ENCODE measurements around the gene LCOR. TPM values are rescaled to one million over a fixed set of nuclear protein-coding genes. Genes with fewer than 3 reads are reported as not detected.

Gene LCOR
- total RNA-seq, 4 donors from 2014 or later, result 13.0 to 36.8 (median 17.1) TPM

GRCh38 chr10:96820765-96821164, 11.3 kb upstream of the LCOR start:
- H3K27ac ChIP-seq, result no peak overlapping the region
- TF ChIP-seq POLR2A (IDR thresholded peaks at IDR 0.05) (no peak), CTCF (IDR thresholded peaks at IDR 0.05) (no peak), POLR2AphosphoS5 (IDR thresholded peaks at IDR 0.05) (no peak), EP300 (IDR thresholded peaks at IDR 0.05) (no peak)
- no peaks in the 10 kb centered on the region for H3K9me3 ChIP-seq
- no peak for DNase-seq (ENCODE audit: low spot score in 2 of 2)
- H3K4me3 ChIP-seq, result no peak overlapping the region
- H3K36me3 ChIP-seq, result no peaks in the 10 kb centered on the region
- H3K4me1 ChIP-seq, result no peaks in the 10 kb centered on the region
- WGBS, result 86% methylated on average over 5 of the region's 5 CpGs
- peaks cover 3% of the 10 kb centered on the region for H3K27me3 ChIP-seq

GRCh38 chr10:96826438-96826837, 5.7 kb upstream of the LCOR start:
- WGBS, result 71% methylated on average over 1 of the region's 1 CpG

GRCh38 chr10:96828609-96829008, 3.5 kb upstream of the LCOR start:
- TF ChIP-seq EP300 (IDR thresholded peaks at IDR 0.05) (no peak), POLR2A (IDR thresholded peaks at IDR 0.05) (no peak), CTCF (IDR thresholded peaks at IDR 0.05) (no peak), POLR2AphosphoS5 (IDR thresholded peaks at IDR 0.05) (no peak)
- Histone ChIP-seq H3K27me3 (peaks cover 3% of the 10 kb centered on the region), H3K9me3 (no peaks in the 10 kb centered on the region), H3K36me3 (no peaks in the 10 kb centered on the region), H3K4me3 (no peak overlapping the region), H3K27ac (no peak overlapping the region), H3K4me1 (peaks cover 11% of the 10 kb centered on the region)
- WGBS, result 94% methylated on average over 5 of the region's 5 CpGs
- no peak for DNase-seq (ENCODE audit: low spot score in 2 of 2)

More at GRCh38 chr10:96826438-96826837, 5.7 kb upstream of the LCOR start:
- no peaks in the 10 kb centered on the region for H3K36me3 ChIP-seq
- no peak overlapping the region for H3K27ac ChIP-seq
- TF ChIP-seq POLR2A (IDR thresholded peaks at IDR 0.05), result no peak
- TF ChIP-seq POLR2AphosphoS5 (IDR thresholded peaks at IDR 0.05), result no peak
- TF ChIP-seq EP300 (IDR thresholded peaks at IDR 0.05), result no peak
- TF ChIP-seq CTCF (IDR thresholded peaks at IDR 0.05), result no peak
- H3K27me3 ChIP-seq, result peaks cover 3% of the 10 kb centered on the region
- H3K4me3 ChIP-seq, result no peak overlapping the region
- no peak for DNase-seq (ENCODE audit: low spot score in 2 of 2)
- no peaks in the 10 kb centered on the region for H3K9me3 ChIP-seq
- peaks cover 7% of the 10 kb centered on the region for H3K4me1 ChIP-seq

- Histone ChIP-seq H3K4me3 (no peak overlapping the region), H3K4me1 (peaks cover 17% of the 10 kb centered on the region), H3K9me3 (no peaks in the 10 kb centered on the region), H3K27ac (no peak overlapping the region), H3K27me3 (peaks cover 3% of the 10 kb centered on the region), H3K36me3 (no peaks in the 10 kb centered on the region)
- no peak for DNase-seq (ENCODE audit: low spot score in 2 of 2)
- TF ChIP-seq CTCF (IDR thresholded peaks at IDR 0.05), result no peak
- no peak for TF ChIP-seq POLR2A (IDR thresholded peaks at IDR 0.05)
- TF ChIP-seq EP300 (IDR thresholded peaks at IDR 0.05), result no peak
- TF ChIP-seq POLR2AphosphoS5 (IDR thresholded peaks at IDR 0.05), result no peak
- 95% methylated on average over 5 of the region's 5 CpGs for WGBS
Measured at GRCh38 chr10:96829029-96829773, 2.9 kb upstream of the LCOR start.

- TF ChIP-seq EP300 (IDR thresholded peaks at IDR 0.05), result no peak
- TF ChIP-seq POLR2AphosphoS5 (IDR thresholded peaks at IDR 0.05), result no peak
- TF ChIP-seq CTCF (IDR thresholded peaks at IDR 0.05), result peak; percentile 73 to 80
- TF ChIP-seq POLR2A (IDR thresholded peaks at IDR 0.05), result no peak
- Histone ChIP-seq H3K9me3 (no peaks in the 10 kb centered on the region), H3K27me3 (no peaks in the 10 kb centered on the region), H3K4me3 (no peak overlapping the region), H3K4me1 (peaks cover 26% of the 10 kb centered on the region), H3K36me3 (no peaks in the 10 kb centered on the region), H3K27ac (peak overlapping the region; percentile 94)
- DNase-seq (ENCODE audit: low spot score in 2 of 2), result no peak
- WGBS, result 38% methylated on average over 17 of the region's 17 CpGs
Measured at GRCh38 chr10:96830511-96831199, 1.4 kb upstream of the LCOR start.

Measured in suprapubic skin (tissue), 4 donors.